Activated CD8-positive, alpha-beta memory T cell treated with anti-CD3 and anti-CD28 coated beads for 48 hours (primary cell): ENCODE measurements around the gene FSD1.
"Not testable (repeated sequence)": the region's sequence is repeated elsewhere in the genome, so short reads cannot be mapped to it uniquely, and the experiment has no call there.

Experiments used
- DNase-seq, 3 experiments: peaks; one replicate each; pipeline ENCODE4 v3.0.0-alpha.2; 2020; ENCODE audit warnings: low read depth in 2 of 3, low spot score in 2 of 3

Gene FSD1

GRCh38 chr19:4313847-4314490, 9.6 kb downstream of the FSD1 start:
- DNase-seq: no peak

GRCh38 chr19:4316956-4317355, 12.6 kb downstream of the FSD1 start:
- DNase-seq: no peak

- no peak for DNase-seq
Observed at GRCh38 chr19:4318460-4318859, 14.1 kb downstream of the FSD1 start.

- DNase-seq: no peak
Observed at GRCh38 chr19:4319067-4319718, 14.8 kb downstream of the FSD1 start.

- no peak for DNase-seq
Observed at GRCh38 chr19:4320419-4320818, 16.0 kb downstream of the FSD1 start.

GRCh38 chr19:4322942-4323665, 18.7 kb downstream of the FSD1 start:
- DNase-seq: no peak

GRCh38 chr19:4323692-4324091, 19.3 kb downstream of the FSD1 start:
- DNase-seq: no peak

- no peak for DNase-seq
Observed at GRCh38 chr19:4324228-4324627, 19.8 kb downstream of the FSD1 start.

GRCh38 chr19:4326215-4326836, 21.9 kb downstream of the FSD1 start:
- DNase-seq: no peak

GRCh38 chr19:4326837-4327251, 22.4 kb downstream of the FSD1 start:
- no peak for DNase-seq

GRCh38 chr19:4327252-4327876, 23.0 kb downstream of the FSD1 start:
- DNase-seq: peak in 2 of 3 experiments; percentile 50 to 66

- DNase-seq: no peak
Observed at GRCh38 chr19:4327877-4328242, 23.5 kb downstream of the FSD1 start.

GRCh38 chr19:4328243-4328990, 24.0 kb downstream of the FSD1 start:
- peak; percentile 91 to 99 (median 96) for DNase-seq

GRCh38 chr19:4328991-4329681, 24.7 kb downstream of the FSD1 start:
- DNase-seq: not testable (repeated sequence)

- DNase-seq: no peak
Observed at GRCh38 chr19:4329858-4330257, 25.5 kb downstream of the FSD1 start.

- no peak for DNase-seq
Observed at GRCh38 chr19:4334929-4335570, 30.7 kb downstream of the FSD1 start.

- no peak for DNase-seq
Observed at GRCh38 chr19:4337906-4338440, 33.6 kb downstream of the FSD1 start.

GRCh38 chr19:4338441-4339355, 34.3 kb downstream of the FSD1 start, which contains the start of gene STAP2:
Gene STAP2, minus strand, starts transcription at chr19:4338827. Its CDS starts 74 bp downstream, at chr19:4338753.
- DNase-seq: no peak
